SK-N-SH (cell line): ENCODE measurements around the gene MRPL53. TPM values are rescaled to one million over a fixed set of nuclear protein-coding genes. Genes with fewer than 3 reads are reported as not detected.

Experiments used
- CTCF ChIA-PET: fragments of 300-600, 350-600 bp; formaldehyde crosslinking; extraction: SDS; loops from one replicate; lab custom pipeline; 2021; lab: Yijun Ruan, JAX
- POLR2A ChIA-PET: fragments of 350-600 bp; sonication (Branson Sonifier 250); formaldehyde crosslinking; extraction: SDS; loops from one replicate; lab custom pipeline; 2020; ENCODE audit warnings: antibody characterized with exemption, inconsistent platforms; lab: Yijun Ruan, JAX
- DNase-seq: peaks from one replicate; pipeline ENCODE4 v3.0.0; 2012
- H2AFZ ChIP-seq: fragments of 200-600 bp; sonication (generic); 2 replicates; pipeline ENCODE4 v1.8.1; 2016; ENCODE audit warnings: antibody characterized with exemption, mild to moderate bottlenecking, low read depth
- H3F3A ChIP-seq: fragments of 200-600 bp; sonication (generic); replicated peaks from 2 replicates; pipeline ENCODE3; 2016; ENCODE audit warnings: antibody characterized with exemption, mild to moderate bottlenecking; ENCODE audit not compliant: insufficient read depth
- H3K27ac ChIP-seq, 2 experiments: fragments of 200-500 bp in 1 of 2; fragments of 200-600 bp in 1 of 2; sonication (Bioruptor generic) in 1 of 2; sonication (generic), shearing (Covaris generic) in 1 of 2; 2 replicates each; pipeline versions ENCODE4 v1.5.1 to v1.6.1; 2014 to 2016; ENCODE audit warnings: low read depth in 2 of 2, inconsistent platforms in 1 of 2, low read length in 1 of 2, mild to moderate bottlenecking in 1 of 2, mixed read lengths in 1 of 2
- H3K27me3 ChIP-seq: fragments of 200-600 bp; sonication (generic), shearing (Covaris generic); 2 replicates; pipeline ENCODE4 v1.6.1; 2016; ENCODE audit warnings: mixed run types; ENCODE audit not compliant: insufficient read depth
- H3K36me3 ChIP-seq, 2 experiments: fragments of 200-500 bp in 1 of 2; fragments of 200-600 bp in 1 of 2; sonication (Bioruptor generic) in 1 of 2; sonication (generic) in 1 of 2; replicated peaks in 1 of 2; 2 replicates each; pipeline versions ENCODE3 to v1.5.1; 2014 to 2016; ENCODE audit warnings: low read length in 1 of 2, mild to moderate bottlenecking in 1 of 2; ENCODE audit not compliant: insufficient read depth in 2 of 2, control insufficient read depth in 1 of 2
- H3K4me1 ChIP-seq, 2 experiments: fragments of 200-500 bp in 1 of 2; fragments of 200-600 bp in 1 of 2; sonication (Bioruptor generic) in 1 of 2; sonication (generic), shearing (Covaris generic) in 1 of 2; 2 replicates each; pipeline versions ENCODE4 v1.5.1 to v1.6.1; 2014 to 2016; ENCODE audit warnings: low read depth in 1 of 2, low read length in 1 of 2, mixed run types in 1 of 2; ENCODE audit not compliant: insufficient read depth in 2 of 2, control insufficient read depth in 1 of 2
- H3K4me2 ChIP-seq: fragments of 200-600 bp; sonication (generic), shearing (Covaris generic); 2 replicates; pipeline ENCODE4 v1.6.1; 2017; ENCODE audit warnings: mixed run types
- H3K4me3 ChIP-seq, 2 experiments: fragments of 200-500 bp in 1 of 2; fragments of 200-600 bp in 1 of 2; sonication (Bioruptor generic) in 1 of 2; sonication (generic), shearing (Covaris generic) in 1 of 2; 2 replicates each; pipeline versions ENCODE4 v1.5.1 to v1.8.1; 2014 to 2016; ENCODE audit warnings: low read depth in 2 of 2, inconsistent platforms in 1 of 2, low read length in 1 of 2, mild to moderate bottlenecking in 1 of 2, mixed read lengths in 1 of 2, moderate library complexity in 1 of 2
- H3K79me2 ChIP-seq: fragments of 200-600 bp; sonication (generic); 2 replicates; pipeline ENCODE4 v1.8.1; 2017; ENCODE audit warnings: mild to moderate bottlenecking; ENCODE audit not compliant: insufficient read depth
- H3K9ac ChIP-seq: fragments of 200-600 bp; sonication (generic); 2 replicates; pipeline ENCODE4 v1.6.1; 2017; ENCODE audit warnings: mixed run types
- H3K9me2 ChIP-seq: fragments of 200-600 bp; sonication (generic); 2 replicates; pipeline ENCODE4 v1.6.1; 2017; ENCODE audit warnings: mixed run types
- H3K9me3 ChIP-seq: fragments of 200-600 bp; sonication (generic); 2 replicates; pipeline ENCODE4 v1.6.1; 2017; ENCODE audit warnings: mixed run types, mild to moderate bottlenecking, moderate library complexity
- H4K20me1 ChIP-seq: fragments of 200-600 bp; sonication (generic); 2 replicates; pipeline ENCODE4 v1.6.1; 2017; ENCODE audit warnings: mild to moderate bottlenecking, mixed run types; ENCODE audit not compliant: insufficient read depth
- FOXJ3 ChIP-seq: sonication (generic); formaldehyde crosslinking; IDR thresholded peaks from 2 replicates; pipeline ENCODE4 v1.5.1; 2020; ENCODE audit warnings: mild to moderate bottlenecking, missing genetic modification reagents
- GATA2 ChIP-seq: sonication (generic); formaldehyde crosslinking; IDR thresholded peaks from 2 replicates; pipeline ENCODE4 v1.5.0; 2020; ENCODE audit warnings: mild to moderate bottlenecking, missing genetic modification reagents
- JUND ChIP-seq: IDR thresholded peaks from 2 replicates; pipeline ENCODE4 v1.4.0; 2012
- MEF2A ChIP-seq: IDR thresholded peaks from 2 replicates; pipeline ENCODE4 v1.4.0; 2012; ENCODE audit warnings: low read depth, borderline replicate concordance
- NFIC ChIP-seq: IDR thresholded peaks from 2 replicates; pipeline ENCODE4 v1.4.0; 2012; ENCODE audit warnings: borderline replicate concordance
- RAD21 ChIP-seq: IDR thresholded peaks from 2 replicates; pipeline ENCODE4 v1.6.1; 2012; ENCODE audit warnings: mild to moderate bottlenecking, low read length
- REST ChIP-seq: IDR thresholded peaks from 2 replicates; pipeline ENCODE4 v1.6.1; 2012; ENCODE audit warnings: mild to moderate bottlenecking, low read depth, low read length, moderate library complexity
- TAF1 ChIP-seq: IDR thresholded peaks from 2 replicates; pipeline ENCODE4 v1.6.1; 2012; ENCODE audit warnings: low read depth, mild to moderate bottlenecking, low read length, moderate library complexity, borderline replicate concordance
- whole genome bisulfite sequencing: methylation state at CpG from one replicate; pipeline ENCODE4 v1.1.6; 2017; ENCODE audit warnings: low lambda C conversion rate; 5-methylcytosine and 5-hydroxymethylcytosine counted together
- polyA plus RNA-seq, 3 experiments: library from polyadenylated mRNA; depleted of rRNA; stranded (reverse); fragments of >200 nt; gene quantifications; 2 replicates each; pipeline ENCODE4 v1.2.3, GENCODE V29; 2012
- TF ChIP-seq, protein P1 (sequence below): IDR thresholded peaks from 2 replicates; pipeline ENCODE4 v1.4.0; 2012; ENCODE audit warnings: low read depth, borderline replicate concordance
- TF ChIP-seq, protein P2 (sequence below): IDR thresholded peaks from 2 replicates; pipeline ENCODE4 v1.4.0; 2012; ENCODE audit warnings: low read depth, borderline replicate concordance
- TF ChIP-seq, protein P3 (sequence below): fragments of 150-350 bp; IDR thresholded peaks from 2 replicates; pipeline ENCODE4 v1.6.1; 2017; ENCODE audit warnings: antibody characterized with exemption, low read length, low read depth, borderline replicate concordance

MRPL53 gene
- polyA plus RNA-seq, 1 of the 3 experiments (the other 2 are of a cell fraction): 95.0 TPM

GRCh38 chr2:74436111-74436805, 36.2 kb downstream of the MRPL53 start:
- ChIA-PET CTCF (no interaction called here), POLR2A (no interaction called here)
- Histone ChIP-seq H3K9ac (no peak overlapping the region), H3K27ac (no peak overlapping the region), H3K9me3 (no peaks in the 10 kb centered on the region), H3K27me3 (no peaks in the 10 kb centered on the region), H2AFZ (no peak overlapping the region), H3K9me2 (no peaks in the 10 kb centered on the region), H3K4me1 (peaks cover 16 to 27% of the 10 kb centered on the region in 2 experiments; a peak in 3 of 4 replicates), H3F3A (no peaks in the 10 kb centered on the region), H3K36me3 (peaks cover 7 to 10% of the 10 kb centered on the region in 2 experiments), H3K4me3 (no peak overlapping the region), H3K4me2 (no peak overlapping the region), H4K20me1 (no peaks in the 10 kb centered on the region), H3K79me2 (peaks cover 34% of the 10 kb centered on the region)
- 98% methylated on average over 33 of the region's 43 CpGs for WGBS
- TF ChIP-seq FOXJ3: no peak
- no peak for TF ChIP-seq RAD21
- TF ChIP-seq, protein P1, sequence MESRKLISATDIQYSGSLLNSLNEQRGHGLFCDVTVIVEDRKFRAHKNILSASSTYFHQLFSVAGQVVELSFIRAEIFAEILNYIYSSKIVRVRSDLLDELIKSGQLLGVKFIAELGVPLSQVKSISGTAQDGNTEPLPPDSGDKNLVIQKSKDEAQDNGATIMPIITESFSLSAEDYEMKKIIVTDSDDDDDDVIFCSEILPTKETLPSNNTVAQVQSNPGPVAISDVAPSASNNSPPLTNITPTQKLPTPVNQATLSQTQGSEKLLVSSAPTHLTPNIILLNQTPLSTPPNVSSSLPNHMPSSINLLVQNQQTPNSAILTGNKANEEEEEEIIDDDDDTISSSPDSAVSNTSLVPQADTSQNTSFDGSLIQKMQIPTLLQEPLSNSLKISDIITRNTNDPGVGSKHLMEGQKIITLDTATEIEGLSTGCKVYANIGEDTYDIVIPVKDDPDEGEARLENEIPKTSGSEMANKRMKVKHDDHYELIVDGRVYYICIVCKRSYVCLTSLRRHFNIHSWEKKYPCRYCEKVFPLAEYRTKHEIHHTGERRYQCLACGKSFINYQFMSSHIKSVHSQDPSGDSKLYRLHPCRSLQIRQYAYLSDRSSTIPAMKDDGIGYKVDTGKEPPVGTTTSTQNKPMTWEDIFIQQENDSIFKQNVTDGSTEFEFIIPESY: no peak
- TF ChIP-seq MEF2A: no peak
- TF ChIP-seq, protein P2, sequence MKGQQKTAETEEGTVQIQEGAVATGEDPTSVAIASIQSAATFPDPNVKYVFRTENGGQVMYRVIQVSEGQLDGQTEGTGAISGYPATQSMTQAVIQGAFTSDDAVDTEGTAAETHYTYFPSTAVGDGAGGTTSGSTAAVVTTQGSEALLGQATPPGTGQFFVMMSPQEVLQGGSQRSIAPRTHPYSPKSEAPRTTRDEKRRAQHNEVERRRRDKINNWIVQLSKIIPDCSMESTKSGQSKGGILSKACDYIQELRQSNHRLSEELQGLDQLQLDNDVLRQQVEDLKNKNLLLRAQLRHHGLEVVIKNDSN: no peak
- TF ChIP-seq TAF1: no peak
- no peak for TF ChIP-seq NFIC
- TF ChIP-seq, protein P3, sequence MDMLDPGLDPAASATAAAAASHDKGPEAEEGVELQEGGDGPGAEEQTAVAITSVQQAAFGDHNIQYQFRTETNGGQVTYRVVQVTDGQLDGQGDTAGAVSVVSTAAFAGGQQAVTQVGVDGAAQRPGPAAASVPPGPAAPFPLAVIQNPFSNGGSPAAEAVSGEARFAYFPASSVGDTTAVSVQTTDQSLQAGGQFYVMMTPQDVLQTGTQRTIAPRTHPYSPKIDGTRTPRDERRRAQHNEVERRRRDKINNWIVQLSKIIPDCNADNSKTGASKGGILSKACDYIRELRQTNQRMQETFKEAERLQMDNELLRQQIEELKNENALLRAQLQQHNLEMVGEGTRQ: no peak
- TF ChIP-seq REST: no peak
- TF ChIP-seq GATA2 (CRISPR knock-in tag): no peak
- TF ChIP-seq JUND: no peak
- no peak for DNase-seq
